ENCODE measurements around the gene ARSA.

DNA sequence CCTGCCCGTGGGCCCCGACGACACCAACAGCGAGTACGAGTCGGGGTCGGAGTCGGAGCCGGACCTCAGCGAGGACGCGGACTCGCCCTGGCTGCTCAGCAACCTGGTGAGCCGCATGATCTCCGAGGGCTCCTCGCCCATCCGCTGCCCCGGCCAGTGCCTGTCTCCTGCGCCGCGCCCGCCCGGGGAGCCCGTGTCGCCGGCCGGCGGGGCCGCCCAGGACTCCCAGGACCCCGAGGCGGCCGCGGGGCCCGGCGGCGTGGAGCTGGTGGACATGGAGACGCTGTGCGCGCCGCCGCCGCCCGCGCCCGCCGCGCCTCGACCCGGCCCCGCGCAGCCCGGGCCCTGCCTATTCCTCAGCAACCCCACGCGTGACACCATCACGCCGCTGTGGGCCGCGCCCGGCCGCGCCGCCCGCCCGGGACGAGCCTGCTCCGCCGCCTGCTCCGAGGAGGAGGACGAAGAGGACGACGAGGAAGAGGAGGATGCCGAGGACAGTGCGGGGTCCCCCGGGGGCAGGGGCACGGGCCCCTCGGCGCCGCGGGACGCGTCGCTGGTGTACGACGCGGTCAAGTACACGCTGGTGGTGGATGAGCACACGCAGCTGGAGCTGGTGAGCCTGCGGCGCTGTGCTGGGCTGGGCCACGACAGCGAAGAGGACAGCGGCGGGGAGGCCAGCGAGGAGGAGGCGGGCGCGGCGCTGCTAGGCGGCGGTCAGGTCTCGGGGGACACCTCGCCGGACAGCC is 23.5 kb downstream of the ARSA start:
- TF ChIP-seq, protein P1, sequence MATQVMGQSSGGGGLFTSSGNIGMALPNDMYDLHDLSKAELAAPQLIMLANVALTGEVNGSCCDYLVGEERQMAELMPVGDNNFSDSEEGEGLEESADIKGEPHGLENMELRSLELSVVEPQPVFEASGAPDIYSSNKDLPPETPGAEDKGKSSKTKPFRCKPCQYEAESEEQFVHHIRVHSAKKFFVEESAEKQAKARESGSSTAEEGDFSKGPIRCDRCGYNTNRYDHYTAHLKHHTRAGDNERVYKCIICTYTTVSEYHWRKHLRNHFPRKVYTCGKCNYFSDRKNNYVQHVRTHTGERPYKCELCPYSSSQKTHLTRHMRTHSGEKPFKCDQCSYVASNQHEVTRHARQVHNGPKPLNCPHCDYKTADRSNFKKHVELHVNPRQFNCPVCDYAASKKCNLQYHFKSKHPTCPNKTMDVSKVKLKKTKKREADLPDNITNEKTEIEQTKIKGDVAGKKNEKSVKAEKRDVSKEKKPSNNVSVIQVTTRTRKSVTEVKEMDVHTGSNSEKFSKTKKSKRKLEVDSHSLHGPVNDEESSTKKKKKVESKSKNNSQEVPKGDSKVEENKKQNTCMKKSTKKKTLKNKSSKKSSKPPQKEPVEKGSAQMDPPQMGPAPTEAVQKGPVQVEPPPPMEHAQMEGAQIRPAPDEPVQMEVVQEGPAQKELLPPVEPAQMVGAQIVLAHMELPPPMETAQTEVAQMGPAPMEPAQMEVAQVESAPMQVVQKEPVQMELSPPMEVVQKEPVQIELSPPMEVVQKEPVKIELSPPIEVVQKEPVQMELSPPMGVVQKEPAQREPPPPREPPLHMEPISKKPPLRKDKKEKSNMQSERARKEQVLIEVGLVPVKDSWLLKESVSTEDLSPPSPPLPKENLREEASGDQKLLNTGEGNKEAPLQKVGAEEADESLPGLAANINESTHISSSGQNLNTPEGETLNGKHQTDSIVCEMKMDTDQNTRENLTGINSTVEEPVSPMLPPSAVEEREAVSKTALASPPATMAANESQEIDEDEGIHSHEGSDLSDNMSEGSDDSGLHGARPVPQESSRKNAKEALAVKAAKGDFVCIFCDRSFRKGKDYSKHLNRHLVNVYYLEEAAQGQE (IDR thresholded peaks at IDR 0.05; ENCODE audit: low read depth, low read length), result no peak
- no peak for TF ChIP-seq CTCF (IDR thresholded peaks at IDR 0.05)
- TF ChIP-seq EZH2phosphoT487 (IDR thresholded peaks at IDR 0.05; ENCODE audit: borderline replicate concordance, low read depth), result no peak
